Large intestine (tissue), 12 donors: ENCODE results near the gene FGF1. TPM values are rescaled to one million over a fixed set of nuclear protein-coding genes. Genes with fewer than 3 reads are reported as not detected.

Experiments used
- DNase-seq, 2 donors: peaks; one replicate each; pipeline versions ENCODE4 v3.0.0 to v3.0.0-alpha.2; 2013
- H3K27ac ChIP-seq: one replicate; pipeline ENCODE4 v1.5.1; 2013; ENCODE audit warnings: low read length
- H3K27me3 ChIP-seq: 2 replicates; pipeline ENCODE4 v1.6.1; 2013; ENCODE audit warnings: low read length; ENCODE audit not compliant: control insufficient read depth, insufficient read depth
- H3K36me3 ChIP-seq: 2 replicates; pipeline ENCODE4 v1.6.1; 2013; ENCODE audit warnings: low read length; ENCODE audit not compliant: control insufficient read depth, insufficient read depth
- H3K4me1 ChIP-seq: one replicate; pipeline ENCODE4 v1.6.1; 2013; ENCODE audit warnings: low read length; ENCODE audit not compliant: control insufficient read depth, insufficient read depth
- H3K4me3 ChIP-seq: one replicate; pipeline ENCODE4 v1.5.1; 2013; ENCODE audit warnings: low read length
- H3K9me3 ChIP-seq: one replicate; pipeline ENCODE4 v1.6.1; 2013; ENCODE audit warnings: mild to moderate bottlenecking, low read depth, low read length, moderate library complexity; ENCODE audit not compliant: control insufficient read depth
- WGBS: methylation state at CpG from one replicate; pipeline ENCODE4 v1.1.5; 2013; ENCODE audit warnings: low lambda C conversion rate; ENCODE audit not compliant: insufficient coverage; 5-methylcytosine and 5-hydroxymethylcytosine counted together
- long read RNA-seq, 11 donors: transcript quantifications; one replicate each; lab custom pipeline, GENCODE V29; 2026
- polyA plus RNA-seq: library from polyadenylated mRNA; unstranded; fragments of 120-200 nt; gene quantifications from one replicate; pipeline ENCODE4 v1.2.1, GENCODE V29; 2013

The FGF1 gene
- 9.7 TPM for polyA plus RNA-seq
- long read RNA-seq, donor 1, partial matches to known transcripts: 0 of 1 reads
- long read RNA-seq, donor 1, other reads (novel, unspliced or antisense): 0 of 1 reads
- long read RNA-seq, donor 2: 0 reads
- long read RNA-seq, donor 3, partial matches to known transcripts: 0 of 1 reads
- long read RNA-seq, donor 3, other reads (novel, unspliced or antisense): 0 of 1 reads
- long read RNA-seq, donor 4: 0 reads
- long read RNA-seq, donor 5: 0 reads
- long read RNA-seq, donor 6: 0 reads
- long read RNA-seq, donor 7, partial matches to known transcripts: 0 of 2 reads
- long read RNA-seq, donor 7, other reads (novel, unspliced or antisense): 0 of 2 reads
- long read RNA-seq, donor 8, partial matches to known transcripts: 0 of 3 reads
- long read RNA-seq, donor 8, other reads (novel, unspliced or antisense): 0 of 3 reads
- long read RNA-seq, donor 9, partial matches to known transcripts: 0 of 3 reads
- long read RNA-seq, donor 9, other reads (novel, unspliced or antisense): 0 of 3 reads
- long read RNA-seq, donor 10, partial matches to known transcripts: 0 of 1 reads
- long read RNA-seq, donor 10, other reads (novel, unspliced or antisense): 0 of 1 reads
- long read RNA-seq, donor 11, full-length matches to known transcripts: 3 of 3 reads
- long read RNA-seq, donor 11, partial matches to known transcripts: 0 of 3 reads
- long read RNA-seq, donor 11, other reads (novel, unspliced or antisense): 0 of 3 reads

DNA sequence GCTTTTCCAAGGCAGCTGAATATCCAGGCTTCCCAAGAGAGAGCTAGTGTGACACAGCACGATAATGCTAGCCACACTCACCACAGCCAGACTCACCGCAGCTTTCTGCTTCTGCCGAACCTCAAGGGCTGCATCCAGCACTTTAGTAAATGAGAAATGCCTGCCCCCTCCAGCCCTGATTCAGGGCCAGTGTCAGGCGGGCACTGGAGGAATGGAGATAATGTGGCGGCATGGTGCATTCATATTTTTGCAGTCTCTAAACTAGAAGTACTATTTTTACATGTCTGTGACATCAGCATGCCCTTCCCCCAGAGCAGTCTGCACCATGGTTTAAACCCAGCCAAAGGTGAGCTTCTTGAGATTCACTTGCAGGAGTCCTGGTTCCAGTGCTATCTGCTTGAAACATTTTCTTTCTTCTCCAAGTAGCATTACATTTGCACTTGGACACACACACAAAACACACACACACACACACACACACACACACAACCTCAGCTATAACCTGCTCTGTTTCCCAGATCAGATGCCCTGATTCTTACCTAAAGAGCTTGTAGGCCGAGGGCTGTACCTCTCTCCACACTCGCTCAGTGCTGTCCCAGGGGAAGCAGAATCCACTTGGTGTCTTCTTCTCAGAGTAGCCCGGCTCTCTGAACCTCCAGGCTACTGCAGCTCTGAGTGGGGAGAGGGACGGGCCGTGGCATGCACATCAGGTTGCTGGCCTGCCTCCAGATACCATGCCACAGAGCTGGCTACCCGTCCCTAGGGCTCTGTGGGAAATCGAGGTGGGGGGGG lies at the start of gene FGF1:
Gene FGF1 (minus strand): TSS at position 673 of the 792 bp plus-strand sequence. CDS start 71,963 bp downstream, outside the sequence.
- no peaks in the 10 kb centered on the region for H3K27me3 ChIP-seq
- H3K9me3 ChIP-seq: no peaks in the 10 kb centered on the region
- H3K27ac ChIP-seq: peak within 1 kb of the TSS; percentile 32
- WGBS: no CpG with 5 or more reads among the region's 12 CpGs
- H3K36me3 ChIP-seq: no peaks in the 10 kb centered on the region
- H3K4me3 ChIP-seq: no peak within 1 kb of the TSS
- no peak for DNase-seq
- peaks cover 27% of the 10 kb centered on the region for H3K4me1 ChIP-seq

DNA sequence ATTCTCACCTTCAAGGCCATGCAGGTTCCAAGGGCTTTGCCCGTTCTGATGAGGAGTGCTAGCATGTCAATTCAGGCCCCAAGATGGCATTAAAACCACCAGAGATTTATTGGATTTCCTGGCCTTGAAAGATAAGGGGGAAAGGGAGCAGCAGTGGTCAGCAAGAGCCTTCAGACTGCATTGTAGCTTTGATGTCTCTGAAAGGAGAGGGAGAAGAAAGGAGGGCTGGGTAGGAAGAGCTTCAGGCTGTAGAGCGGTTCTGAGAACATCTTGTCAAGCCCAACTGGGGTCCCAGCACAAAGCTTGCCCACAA lies 41.8 kb upstream of the FGF1 start:
- H3K4me3 ChIP-seq: no peak overlapping the region
- H3K4me1 ChIP-seq: no peaks in the 10 kb centered on the region
- no CpG with 5 or more reads among the region's 2 CpGs for WGBS
- H3K27ac ChIP-seq: no peak overlapping the region
- no peak for DNase-seq
- no peaks in the 10 kb centered on the region for H3K27me3 ChIP-seq
- no peaks in the 10 kb centered on the region for H3K36me3 ChIP-seq
- H3K9me3 ChIP-seq: no peaks in the 10 kb centered on the region

DNA sequence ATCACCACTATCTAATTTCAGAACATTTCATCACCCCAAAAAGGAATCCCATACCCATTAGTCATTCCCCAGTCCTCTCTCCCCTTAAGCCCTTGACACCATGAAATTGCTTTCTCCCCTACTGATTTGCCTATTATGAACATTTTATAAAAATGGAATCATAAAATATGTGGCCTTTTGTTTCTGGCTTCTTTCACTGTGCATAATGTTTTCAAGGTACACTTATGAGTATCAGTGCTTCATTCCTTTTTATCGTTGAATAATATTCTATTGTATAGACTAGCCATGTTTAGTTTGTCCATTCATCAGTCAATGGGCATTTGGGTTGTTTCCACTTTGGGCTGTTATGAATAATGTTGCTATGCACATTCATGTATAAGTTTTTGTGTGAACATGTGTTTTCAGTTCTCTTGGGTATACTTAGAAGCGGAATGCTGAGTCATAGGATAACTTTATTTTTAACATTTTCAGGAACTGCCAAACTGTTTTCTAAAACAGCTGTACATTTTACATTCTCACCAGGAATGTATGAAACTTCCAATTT lies 40.4 kb upstream of the FGF1 start:
- H3K27ac ChIP-seq: no peak overlapping the region
- no peaks in the 10 kb centered on the region for H3K4me1 ChIP-seq
- no peaks in the 10 kb centered on the region for H3K9me3 ChIP-seq
- no peak overlapping the region for H3K4me3 ChIP-seq
- no peaks in the 10 kb centered on the region for H3K36me3 ChIP-seq
- WGBS: 65% methylated on average over 2 of the region's 2 CpGs
- no peaks in the 10 kb centered on the region for H3K27me3 ChIP-seq
- no peak for DNase-seq

DNA sequence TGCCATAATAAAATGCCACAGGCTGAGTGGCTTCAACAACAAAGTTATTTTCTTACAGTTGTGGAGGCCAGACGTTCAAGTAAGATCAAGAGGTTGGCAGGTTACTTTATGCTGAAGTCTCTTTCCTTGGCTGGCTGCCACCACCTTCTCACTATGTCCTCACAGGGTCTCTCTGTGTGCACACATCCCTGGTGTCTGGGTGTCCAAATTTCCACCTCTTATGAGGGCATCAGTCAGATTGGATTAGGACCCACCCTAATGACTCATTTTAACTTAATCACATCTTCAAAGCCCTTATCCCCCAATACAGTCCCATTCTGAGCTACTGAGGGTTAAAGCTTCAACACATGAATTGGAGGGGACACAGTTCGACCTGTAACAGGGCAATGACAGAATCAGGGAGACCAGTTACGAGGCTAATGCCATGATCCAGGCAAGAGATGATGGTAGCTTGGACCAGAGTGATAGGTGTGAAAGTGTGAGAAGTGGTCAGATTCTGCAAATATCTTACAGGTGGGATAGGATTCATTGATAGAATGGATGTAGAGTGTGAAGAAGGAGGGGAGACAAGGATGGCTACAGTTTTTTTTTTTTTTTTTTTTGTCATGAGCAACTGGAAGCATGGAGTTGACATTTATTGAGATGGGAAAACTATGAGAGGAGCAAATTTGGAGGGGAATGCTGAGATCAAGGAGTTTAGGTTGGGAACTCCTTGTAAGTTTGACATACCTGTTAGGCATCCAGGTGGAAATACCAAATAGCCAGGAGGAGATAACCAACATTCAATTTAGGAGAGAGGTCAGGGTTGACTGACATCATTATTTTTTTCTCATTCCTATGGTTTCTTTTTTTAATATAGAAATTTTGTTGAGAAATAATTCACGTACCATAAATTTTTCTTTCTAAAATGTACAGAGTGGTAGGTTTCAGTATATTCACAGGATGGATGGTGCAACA lies 39.6 kb upstream of the FGF1 start:
- DNase-seq: no peak
- H3K27ac ChIP-seq: no peak overlapping the region
- H3K36me3 ChIP-seq: no peaks in the 10 kb centered on the region
- no peaks in the 10 kb centered on the region for H3K27me3 ChIP-seq
- 100% methylated on average over 2 of the region's 4 CpGs for WGBS
- no peaks in the 10 kb centered on the region for H3K9me3 ChIP-seq
- peaks cover 5% of the 10 kb centered on the region for H3K4me1 ChIP-seq
- no peak overlapping the region for H3K4me3 ChIP-seq

DNA sequence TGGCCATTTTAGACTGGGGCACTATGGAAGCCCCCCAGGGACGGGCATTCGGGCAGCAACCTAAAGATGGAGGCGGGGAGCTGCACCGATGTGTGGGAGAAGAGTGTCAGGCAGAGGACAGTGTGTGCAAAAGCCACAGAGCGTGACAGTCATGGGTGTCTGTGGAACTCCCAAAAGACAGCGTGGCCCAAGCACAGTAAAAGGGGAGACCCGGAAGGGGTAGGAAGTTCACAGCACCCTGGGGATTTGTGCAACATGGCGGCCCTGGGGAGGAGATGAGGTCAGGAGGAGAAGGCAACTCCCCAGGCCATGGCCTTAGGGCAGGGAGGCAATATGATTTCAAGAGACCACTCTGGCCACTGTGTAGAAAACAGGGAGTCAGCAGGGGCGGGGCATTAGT lies 38.9 kb upstream of the FGF1 start:
- Histone ChIP-seq H3K27ac (no peak overlapping the region), H3K9me3 (no peaks in the 10 kb centered on the region), H3K27me3 (no peaks in the 10 kb centered on the region), H3K4me3 (no peak overlapping the region), H3K4me1 (peaks cover 5% of the 10 kb centered on the region), H3K36me3 (no peaks in the 10 kb centered on the region)
- no CpG with 5 or more reads among the region's 9 CpGs for WGBS
- no peak for DNase-seq

DNA sequence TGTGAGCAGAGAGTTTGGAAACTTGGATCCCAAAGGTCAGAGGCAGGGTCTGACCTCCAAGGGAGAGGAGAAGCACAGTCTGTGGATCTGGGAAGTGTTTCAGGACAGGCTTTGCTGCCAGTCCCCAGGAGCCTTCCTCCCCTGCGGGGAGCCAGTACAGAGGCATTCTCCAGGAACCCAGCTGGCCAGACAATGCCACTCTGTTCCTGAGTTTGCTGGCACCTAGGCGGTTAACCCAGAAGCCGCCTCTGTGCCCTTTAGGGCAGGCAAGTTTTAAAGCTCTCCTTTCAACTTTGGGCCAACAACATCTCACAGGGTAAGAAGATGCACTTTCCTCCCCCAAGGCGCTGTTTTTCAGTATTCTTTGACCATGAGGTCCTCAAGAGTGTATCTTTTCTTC lies 37.0 kb upstream of the FGF1 start:
- Histone ChIP-seq H3K27ac (no peak overlapping the region), H3K9me3 (no peaks in the 10 kb centered on the region), H3K27me3 (no peaks in the 10 kb centered on the region), H3K4me1 (peaks cover 5% of the 10 kb centered on the region), H3K4me3 (no peak overlapping the region), H3K36me3 (no peaks in the 10 kb centered on the region)
- no peak for DNase-seq
- WGBS: no CpG with 5 or more reads among the region's 4 CpGs

DNA sequence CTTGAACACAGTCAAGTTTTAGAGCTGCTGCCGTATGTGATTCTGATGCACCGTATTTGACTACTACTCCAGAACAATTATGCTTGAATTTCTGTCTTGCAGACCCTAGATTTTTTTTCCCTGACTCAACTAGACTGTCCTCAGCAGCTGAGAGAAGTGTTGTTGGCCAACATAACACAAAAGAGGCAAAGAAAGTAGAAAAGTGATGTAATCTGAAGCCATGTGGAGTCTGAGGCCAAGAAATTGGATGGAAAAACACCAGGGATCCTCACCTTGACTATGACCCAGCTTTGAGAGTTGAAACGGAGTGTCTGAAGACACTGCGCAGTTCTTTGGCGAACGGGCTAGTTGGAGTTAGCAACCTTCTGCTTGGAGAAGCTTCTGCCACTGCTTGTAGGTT lies 36.3 kb upstream of the FGF1 start:
- 80% methylated on average over 1 of the region's 6 CpGs for WGBS
- H3K36me3 ChIP-seq: no peaks in the 10 kb centered on the region
- no peak overlapping the region for H3K27ac ChIP-seq
- DNase-seq: no peak
- H3K9me3 ChIP-seq: no peaks in the 10 kb centered on the region
- peaks cover 5% of the 10 kb centered on the region for H3K4me1 ChIP-seq
- no peaks in the 10 kb centered on the region for H3K27me3 ChIP-seq
- H3K4me3 ChIP-seq: no peak overlapping the region

DNA sequence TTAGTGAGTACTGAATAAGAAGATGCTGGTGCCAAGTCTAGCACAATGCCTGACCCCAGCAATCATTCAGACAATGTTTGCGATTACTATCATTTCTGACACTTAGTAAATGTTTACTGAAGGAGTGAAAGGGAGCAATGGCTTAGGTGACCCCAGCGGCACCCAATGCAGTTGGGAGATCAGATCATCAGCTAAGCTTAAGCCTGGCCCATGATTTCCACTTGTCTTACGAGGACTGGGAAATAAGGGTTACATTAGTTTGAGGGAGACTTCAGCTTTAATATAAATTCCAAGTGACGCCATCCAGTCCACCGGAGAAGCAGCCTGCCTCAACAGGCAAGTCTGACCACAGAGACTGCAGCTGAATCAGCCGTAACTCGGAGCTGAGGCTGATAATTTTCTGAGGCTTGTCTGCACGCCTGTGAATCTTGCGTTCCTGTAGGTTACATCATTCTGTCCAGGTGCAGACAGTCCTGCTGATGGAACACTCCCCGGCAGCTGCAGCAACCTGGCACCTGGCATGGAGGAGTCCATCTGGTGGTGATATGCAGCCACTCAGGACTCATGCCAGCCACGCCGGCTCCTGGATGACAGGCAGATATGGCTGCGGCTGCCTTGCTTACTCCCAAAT lies 34.9 kb upstream of the FGF1 start:
- no peak overlapping the region for H3K27ac ChIP-seq
- WGBS: 20% methylated on average over 1 of the region's 13 CpGs
- H3K36me3 ChIP-seq: no peaks in the 10 kb centered on the region
- H3K27me3 ChIP-seq: no peaks in the 10 kb centered on the region
- peak; percentile 47 to 57 for DNase-seq
- no peak overlapping the region for H3K4me3 ChIP-seq
- H3K4me1 ChIP-seq: peaks cover 5% of the 10 kb centered on the region
- no peaks in the 10 kb centered on the region for H3K9me3 ChIP-seq

DNA sequence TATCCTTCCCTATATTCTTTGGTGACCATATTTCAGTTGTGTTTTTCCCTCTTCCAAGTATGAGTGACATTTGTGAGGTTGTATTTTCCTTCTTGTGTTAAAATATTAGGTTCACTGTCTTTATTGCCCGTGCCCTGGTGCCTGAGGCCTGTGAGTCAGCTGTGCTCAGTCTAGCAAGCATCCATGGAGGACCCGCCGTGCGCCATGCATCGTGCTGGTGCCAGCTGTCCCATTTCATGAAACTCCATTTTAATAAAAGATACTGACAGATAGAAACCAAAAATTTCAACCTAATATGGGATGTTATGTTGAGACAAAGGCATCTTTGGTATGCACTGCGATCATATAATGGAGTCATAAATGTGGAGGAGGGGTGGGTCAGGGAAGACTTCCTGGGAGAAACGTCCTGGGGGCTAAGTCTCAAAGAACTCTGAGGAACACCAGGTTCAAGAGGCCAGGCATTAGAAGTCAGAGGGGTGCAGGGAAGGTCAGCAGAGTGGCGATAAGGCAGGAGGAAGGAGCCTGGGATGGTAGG lies 34.0 kb upstream of the FGF1 start:
- no peaks in the 10 kb centered on the region for H3K9me3 ChIP-seq
- no peak overlapping the region for H3K4me3 ChIP-seq
- no peak for DNase-seq
- 86% methylated on average over 1 of the region's 8 CpGs for WGBS
- H3K4me1 ChIP-seq: peaks cover 5% of the 10 kb centered on the region
- H3K36me3 ChIP-seq: no peaks in the 10 kb centered on the region
- H3K27ac ChIP-seq: no peak overlapping the region
- no peaks in the 10 kb centered on the region for H3K27me3 ChIP-seq
